ENCODE results near the gene SLC27A4. TPM values are rescaled to one million over a fixed set of nuclear protein-coding genes. Genes with fewer than 3 reads are reported as not detected.

The SLC27A4 gene
- polyA plus RNA-seq, 2 of the 4 experiments (the other 2 are of a cell fraction): 14.5 to 27.0 TPM

DNA sequence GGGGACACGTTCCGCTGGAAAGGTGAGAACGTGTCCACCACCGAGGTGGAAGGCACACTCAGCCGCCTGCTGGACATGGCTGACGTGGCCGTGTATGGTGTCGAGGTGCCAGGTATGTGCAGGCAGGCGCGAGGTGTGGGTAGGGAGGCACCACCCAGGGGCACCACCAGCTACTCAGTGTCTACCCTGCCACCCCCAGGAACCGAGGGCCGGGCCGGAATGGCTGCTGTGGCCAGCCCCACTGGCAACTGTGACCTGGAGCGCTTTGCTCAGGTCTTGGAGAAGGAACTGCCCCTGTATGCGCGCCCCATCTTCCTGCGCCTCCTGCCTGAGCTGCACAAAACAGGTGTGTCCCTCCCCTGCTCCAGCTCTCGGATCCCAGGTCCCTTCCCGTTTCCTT lies 15.1 kb downstream of the SLC27A4 start:
- H3K4me1 ChIP-seq: no peaks in the 10 kb centered on the region
- H3K9me3 ChIP-seq: no peaks in the 10 kb centered on the region
- H3K4me2 ChIP-seq: no peak overlapping the region
- ATAC-seq (no peak), DNase-seq (ENCODE audit: low read depth in 1 of 2, low spot score in 1 of 2) (no peak), FAIRE-seq (no peak)
- WGBS (ENCODE audit: missing lambda C conversion rate): 98% methylated on average over 19 of the region's 19 CpGs
- POLR2A ChIA-PET: no interaction called here
- H3K4me3 ChIP-seq: no peak overlapping the region
- no peak for TF ChIP-seq ZC3H11A (IDR thresholded peaks at IDR 0.05)
- TF ChIP-seq RNF2 (IDR thresholded peaks at IDR 0.05; ENCODE audit: borderline replicate concordance, low read depth): no peak
- no peak for TF ChIP-seq JUNB (IDR thresholded peaks at IDR 0.05)
- TF ChIP-seq CHD2 (IDR thresholded peaks at IDR 0.05; ENCODE audit: low read length, partially characterized antibody): no peak
- TF ChIP-seq, protein P1, sequence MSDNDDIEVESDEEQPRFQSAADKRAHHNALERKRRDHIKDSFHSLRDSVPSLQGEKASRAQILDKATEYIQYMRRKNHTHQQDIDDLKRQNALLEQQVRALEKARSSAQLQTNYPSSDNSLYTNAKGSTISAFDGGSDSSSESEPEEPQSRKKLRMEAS (IDR thresholded peaks at IDR 0.05): no peak
- TF ChIP-seq, protein P2, sequence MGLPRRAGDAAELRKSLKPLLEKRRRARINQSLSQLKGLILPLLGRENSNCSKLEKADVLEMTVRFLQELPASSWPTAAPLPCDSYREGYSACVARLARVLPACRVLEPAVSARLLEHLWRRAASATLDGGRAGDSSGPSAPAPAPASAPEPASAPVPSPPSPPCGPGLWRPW (IDR thresholded peaks at IDR 0.05): no peak
- TF ChIP-seq NPAS2 (CRISPR knock-in tag; IDR thresholded peaks at IDR 0.05; ENCODE audit: borderline replicate concordance): no peak
- TF ChIP-seq POLR2AphosphoS2 (conservative IDR thresholded peaks at IDR 0.05; ENCODE audit: low read length): no peak
- no peak for TF ChIP-seq ZNF302 (CRISPR knock-in tag; IDR thresholded peaks at IDR 0.05)
- TF ChIP-seq FOSL2 (IDR thresholded peaks at IDR 0.05): no peak
- TF ChIP-seq FOSL2 (CRISPR knock-in tag; IDR thresholded peaks at IDR 0.05): no peak
- no peak for TF ChIP-seq KDM1A (IDR thresholded peaks at IDR 0.05; ENCODE audit: low read depth)
- no peak for TF ChIP-seq HOXB13 (CRISPR knock-in tag; IDR thresholded peaks at IDR 0.05; ENCODE audit: low read depth)
- no peak for TF ChIP-seq RARB (CRISPR knock-in tag; IDR thresholded peaks at IDR 0.05)
- CTCF ChIA-PET: interaction anchor here (1.0 to 15.6 kb wide), 4 partner anchors 11 to 104 kb away, joined by 3 to 182 read pairs (median 66); no protein-coding TSS in a partner anchor
- no peak overlapping the region for H3K27ac ChIP-seq

DNA sequence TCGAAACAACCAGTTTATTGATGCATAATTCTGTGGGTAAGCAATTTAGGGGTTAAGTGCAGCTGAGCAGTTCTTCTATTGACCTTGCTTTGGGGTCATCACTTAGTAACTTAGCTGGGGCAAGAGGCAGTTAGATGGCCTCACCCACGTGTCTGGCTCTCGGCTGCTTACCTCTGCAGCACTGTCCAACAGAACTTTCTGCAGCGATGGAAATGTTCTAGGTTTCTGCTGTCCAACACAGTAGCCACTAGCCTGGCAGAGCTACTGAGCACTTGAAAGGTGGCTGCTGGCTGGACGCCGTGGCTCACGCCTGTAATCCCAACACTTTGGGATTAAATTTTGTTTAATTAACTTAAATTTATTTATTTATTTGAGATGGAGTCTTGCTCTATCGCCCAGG lies 17.8 kb downstream of the SLC27A4 start:
- H3K4me1 ChIP-seq: peaks cover 13% of the 10 kb centered on the region
- 81% methylated on average over 8 of the region's 8 CpGs for WGBS (ENCODE audit: missing lambda C conversion rate)
- H3K9me3 ChIP-seq: no peaks in the 10 kb centered on the region
- DNase-seq (ENCODE audit: low read depth in 1 of 2, low spot score in 1 of 2) (no peak), FAIRE-seq (no peak), ATAC-seq (no peak)
- TF ChIP-seq NFE2L2 (conservative IDR thresholded peaks at IDR 0.05; ENCODE audit: low read length) (no peak), RCOR1 (IDR thresholded peaks at IDR 0.05; ENCODE audit: low read depth, low read length) (no peak), CHD4 (IDR thresholded peaks at IDR 0.05; ENCODE audit: borderline replicate concordance) (no peak), NR3C1 (IDR thresholded peaks at IDR 0.05) (no peak), TP53 (CRISPR knock-in tag; IDR thresholded peaks at IDR 0.05) (no peak), RAD21 (conservative IDR thresholded peaks at IDR 0.05 in 1 of 2, IDR thresholded peaks at IDR 0.05 in 1 of 2) (no peak), EHMT2 (IDR thresholded peaks at IDR 0.05; ENCODE audit: low read depth) (no peak), CBX2 (IDR thresholded peaks at IDR 0.05; ENCODE audit: borderline replicate concordance, low read depth) (no peak), TFCP2L1 (CRISPR knock-in tag; IDR thresholded peaks at IDR 0.05) (no peak), KDM1A (IDR thresholded peaks at IDR 0.05; ENCODE audit: low read depth) (no peak), ZC3H11A (IDR thresholded peaks at IDR 0.05) (no peak), ZSCAN20 (CRISPR knock-in tag; IDR thresholded peaks at IDR 0.05) (no peak)
- TF ChIP-seq, protein P3, sequence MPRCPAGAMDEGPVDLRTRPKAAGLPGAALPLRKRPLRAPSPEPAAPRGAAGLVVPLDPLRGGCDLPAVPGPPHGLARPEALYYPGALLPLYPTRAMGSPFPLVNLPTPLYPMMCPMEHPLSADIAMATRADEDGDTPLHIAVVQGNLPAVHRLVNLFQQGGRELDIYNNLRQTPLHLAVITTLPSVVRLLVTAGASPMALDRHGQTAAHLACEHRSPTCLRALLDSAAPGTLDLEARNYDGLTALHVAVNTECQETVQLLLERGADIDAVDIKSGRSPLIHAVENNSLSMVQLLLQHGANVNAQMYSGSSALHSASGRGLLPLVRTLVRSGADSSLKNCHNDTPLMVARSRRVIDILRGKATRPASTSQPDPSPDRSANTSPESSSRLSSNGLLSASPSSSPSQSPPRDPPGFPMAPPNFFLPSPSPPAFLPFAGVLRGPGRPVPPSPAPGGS (IDR thresholded peaks at IDR 0.05): no peak
- TF ChIP-seq, protein P4, sequence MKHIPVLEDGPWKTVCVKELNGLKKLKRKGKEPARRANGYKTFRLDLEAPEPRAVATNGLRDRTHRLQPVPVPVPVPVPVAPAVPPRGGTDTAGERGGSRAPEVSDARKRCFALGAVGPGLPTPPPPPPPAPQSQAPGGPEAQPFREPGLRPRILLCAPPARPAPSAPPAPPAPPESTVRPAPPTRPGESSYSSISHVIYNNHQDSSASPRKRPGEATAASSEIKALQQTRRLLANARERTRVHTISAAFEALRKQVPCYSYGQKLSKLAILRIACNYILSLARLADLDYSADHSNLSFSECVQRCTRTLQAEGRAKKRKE (CRISPR knock-in tag; IDR thresholded peaks at IDR 0.05; ENCODE audit: low read depth): no peak
- TF ChIP-seq, protein P5, sequence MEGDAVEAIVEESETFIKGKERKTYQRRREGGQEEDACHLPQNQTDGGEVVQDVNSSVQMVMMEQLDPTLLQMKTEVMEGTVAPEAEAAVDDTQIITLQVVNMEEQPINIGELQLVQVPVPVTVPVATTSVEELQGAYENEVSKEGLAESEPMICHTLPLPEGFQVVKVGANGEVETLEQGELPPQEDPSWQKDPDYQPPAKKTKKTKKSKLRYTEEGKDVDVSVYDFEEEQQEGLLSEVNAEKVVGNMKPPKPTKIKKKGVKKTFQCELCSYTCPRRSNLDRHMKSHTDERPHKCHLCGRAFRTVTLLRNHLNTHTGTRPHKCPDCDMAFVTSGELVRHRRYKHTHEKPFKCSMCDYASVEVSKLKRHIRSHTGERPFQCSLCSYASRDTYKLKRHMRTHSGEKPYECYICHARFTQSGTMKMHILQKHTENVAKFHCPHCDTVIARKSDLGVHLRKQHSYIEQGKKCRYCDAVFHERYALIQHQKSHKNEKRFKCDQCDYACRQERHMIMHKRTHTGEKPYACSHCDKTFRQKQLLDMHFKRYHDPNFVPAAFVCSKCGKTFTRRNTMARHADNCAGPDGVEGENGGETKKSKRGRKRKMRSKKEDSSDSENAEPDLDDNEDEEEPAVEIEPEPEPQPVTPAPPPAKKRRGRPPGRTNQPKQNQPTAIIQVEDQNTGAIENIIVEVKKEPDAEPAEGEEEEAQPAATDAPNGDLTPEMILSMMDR (IDR thresholded peaks at IDR 0.05): no peak
- TF ChIP-seq, protein P6, sequence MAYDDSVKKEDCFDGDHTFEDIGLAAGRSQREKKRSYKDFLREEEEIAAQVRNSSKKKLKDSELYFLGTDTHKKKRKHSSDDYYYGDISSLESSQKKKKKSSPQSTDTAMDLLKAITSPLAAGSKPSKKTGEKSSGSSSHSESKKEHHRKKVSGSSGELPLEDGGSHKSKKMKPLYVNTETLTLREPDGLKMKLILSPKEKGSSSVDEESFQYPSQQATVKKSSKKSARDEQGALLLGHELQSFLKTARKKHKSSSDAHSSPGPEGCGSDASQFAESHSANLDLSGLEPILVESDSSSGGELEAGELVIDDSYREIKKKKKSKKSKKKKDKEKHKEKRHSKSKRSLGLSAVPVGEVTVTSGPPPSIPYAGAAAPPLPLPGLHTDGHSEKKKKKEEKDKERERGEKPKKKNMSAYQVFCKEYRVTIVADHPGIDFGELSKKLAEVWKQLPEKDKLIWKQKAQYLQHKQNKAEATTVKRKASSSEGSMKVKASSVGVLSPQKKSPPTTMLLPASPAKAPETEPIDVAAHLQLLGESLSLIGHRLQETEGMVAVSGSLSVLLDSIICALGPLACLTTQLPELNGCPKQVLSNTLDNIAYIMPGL (CRISPR knock-in tag; IDR thresholded peaks at IDR 0.05; ENCODE audit: borderline replicate concordance): no peak
- ChIA-PET POLR2A (interaction anchor here (0.5 kb wide), 1 partner anchor 63 kb away, joined by 4 read pairs; no protein-coding TSS in a partner anchor), CTCF (interaction anchor here (0.9 to 15.6 kb wide), 4 partner anchors 14 to 344 kb away, joined by 3 to 182 read pairs (median 66); partner anchors contain the start of gene PKN3)
- no peak overlapping the region for H3K4me3 ChIP-seq
- no peak overlapping the region for H3K27ac ChIP-seq
- no peak overlapping the region for H3K4me2 ChIP-seq

All from A549 (cell line).